Neural progenitor cell (in vitro differentiated cells): Measurements from ENCODE around the gene MRPL50. TPM values are rescaled to one million over a fixed set of nuclear protein-coding genes. Genes with fewer than 3 reads are reported as not detected.

Experiments used
- DNase-seq: peaks from one replicate; pipeline ENCODE4 v3.0.0-alpha.2; 2016; ENCODE audit warnings: low spot score
- H2AFZ ChIP-seq: fragments of 200-600 bp; sonication (generic); replicated peaks from 2 replicates; pipeline ENCODE4 v1.6.1; 2016; ENCODE audit warnings: antibody characterized with exemption
- H3F3A ChIP-seq: fragments of 200-600 bp; sonication (generic); 2 replicates; pipeline ENCODE4 v1.6.1; 2016; ENCODE audit warnings: antibody characterized with exemption, low read depth
- H3K27ac ChIP-seq: fragments of 200-600 bp; sonication (generic); 2 replicates; pipeline ENCODE4 v1.5.1; 2016; ENCODE audit warnings: mild to moderate bottlenecking
- H3K27me3 ChIP-seq: fragments of 200-600 bp; sonication (generic); 2 replicates; pipeline ENCODE4 v1.6.1; 2016; ENCODE audit warnings: mild to moderate bottlenecking, moderate library complexity
- H3K36me3 ChIP-seq: fragments of 200-600 bp; sonication (generic); 2 replicates; pipeline ENCODE4 v1.5.1; 2016
- H3K4me1 ChIP-seq: fragments of 200-600 bp; sonication (generic); 2 replicates; pipeline ENCODE4 v1.6.1; 2016; ENCODE audit warnings: mixed run types
- H3K4me2 ChIP-seq: fragments of 200-600 bp; sonication (generic); 2 replicates; pipeline ENCODE4 v1.6.1; 2016
- H3K4me3 ChIP-seq: fragments of 200-600 bp; sonication (generic); 2 replicates; pipeline ENCODE4 v1.5.1; 2016
- H3K79me2 ChIP-seq: fragments of 200-600 bp; sonication (generic); 2 replicates; pipeline ENCODE4 v1.6.1; 2016; ENCODE audit warnings: low read depth
- H3K9ac ChIP-seq: fragments of 200-600 bp; sonication (generic); 2 replicates; pipeline ENCODE4 v1.6.1; 2016
- H3K9me3 ChIP-seq: fragments of 200-600 bp; sonication (generic); 2 replicates; pipeline ENCODE4 v1.5.1; 2016; ENCODE audit warnings: low read depth
- H4K20me1 ChIP-seq: fragments of 200-600 bp; sonication (generic); 2 replicates; pipeline ENCODE4 v1.6.1; 2016; ENCODE audit warnings: low read depth
- H3K27ac Mint-ChIP-seq: 3 replicates; pipeline ENCODE4 v1.8.0; 2021; ENCODE audit warnings: mixed read lengths
- H3K27me3 Mint-ChIP-seq: 2 replicates; pipeline ENCODE4 v1.8.0; 2022; ENCODE audit warnings: low read depth, mild to moderate bottlenecking, inconsistent platforms, moderate library complexity, mixed read lengths; ENCODE audit not compliant: insufficient read depth
- H3K36me3 Mint-ChIP-seq: 3 replicates; pipeline ENCODE4 v1.8.0; 2021; ENCODE audit warnings: mixed read lengths
- H3K4me1 Mint-ChIP-seq: 3 replicates; pipeline ENCODE4 v1.8.0; 2021; ENCODE audit warnings: mixed read lengths
- H3K4me3 Mint-ChIP-seq: 3 replicates; pipeline ENCODE4 v1.8.0; 2021; ENCODE audit warnings: mild to moderate bottlenecking, moderate library complexity, mixed read lengths
- H3K9me3 Mint-ChIP-seq: 3 replicates; pipeline ENCODE4 v1.8.0; 2020; ENCODE audit warnings: mixed read lengths
- EZH2 ChIP-seq: fragments of 200-600 bp; sonication (generic); IDR thresholded peaks from 2 replicates; pipeline ENCODE4 v1.6.1; 2017; ENCODE audit warnings: antibody characterized with exemption, mild to moderate bottlenecking, moderate library complexity
- EZH2phosphoT487 ChIP-seq: fragments of 200-600 bp; sonication (generic); IDR thresholded peaks from 2 replicates; pipeline ENCODE4 v1.6.1; 2017; ENCODE audit warnings: antibody characterized with exemption
- total RNA-seq: library from RNA; depleted of rRNA; stranded (reverse); fragments of >200 nt; gene quantifications from 2 replicates; pipeline ENCODE4 v1.2.3, GENCODE V29; 2015; ENCODE audit warnings: low replicate concordance
- TF ChIP-seq, protein P1 (sequence below): fragments of 200-600 bp; sonication (generic); IDR thresholded peaks from 2 replicates; pipeline ENCODE4 v1.5.1; 2017; ENCODE audit warnings: antibody characterized with exemption, mild to moderate bottlenecking

Gene MRPL50
- total RNA-seq, 1 donor from 2014 or later = 42.7 TPM

- Histone ChIP-seq H3F3A (peaks cover 18% of the 10 kb centered on the region), H3K4me3 (no peak overlapping the region), H3K79me2 (no peaks in the 10 kb centered on the region), H4K20me1 (no peaks in the 10 kb centered on the region), H2AFZ (no peak overlapping the region), H3K4me2 (no peak overlapping the region), H3K9ac (no peak overlapping the region), H3K27me3 (no peaks in the 10 kb centered on the region), H3K36me3 (peaks cover 21% of the 10 kb centered on the region), H3K4me1 (peaks cover 11% of the 10 kb centered on the region), H3K9me3 (peaks cover 18% of the 10 kb centered on the region), H3K27ac (no peak overlapping the region)
- peaks cover 33% of the 10 kb centered on the region for H3K9me3 Mint-ChIP-seq
- no peak overlapping the region for H3K27ac Mint-ChIP-seq
- H3K4me3 Mint-ChIP-seq = no peak overlapping the region
- H3K36me3 Mint-ChIP-seq = peaks cover 27% of the 10 kb centered on the region
- DNase-seq = no peak
- H3K4me1 Mint-ChIP-seq = peaks cover 5% of the 10 kb centered on the region
- peaks cover 3% of the 10 kb centered on the region for H3K27me3 Mint-ChIP-seq
- TF ChIP-seq EZH2 (no peak), EZH2phosphoT487 (no peak)
- TF ChIP-seq, protein P1, sequence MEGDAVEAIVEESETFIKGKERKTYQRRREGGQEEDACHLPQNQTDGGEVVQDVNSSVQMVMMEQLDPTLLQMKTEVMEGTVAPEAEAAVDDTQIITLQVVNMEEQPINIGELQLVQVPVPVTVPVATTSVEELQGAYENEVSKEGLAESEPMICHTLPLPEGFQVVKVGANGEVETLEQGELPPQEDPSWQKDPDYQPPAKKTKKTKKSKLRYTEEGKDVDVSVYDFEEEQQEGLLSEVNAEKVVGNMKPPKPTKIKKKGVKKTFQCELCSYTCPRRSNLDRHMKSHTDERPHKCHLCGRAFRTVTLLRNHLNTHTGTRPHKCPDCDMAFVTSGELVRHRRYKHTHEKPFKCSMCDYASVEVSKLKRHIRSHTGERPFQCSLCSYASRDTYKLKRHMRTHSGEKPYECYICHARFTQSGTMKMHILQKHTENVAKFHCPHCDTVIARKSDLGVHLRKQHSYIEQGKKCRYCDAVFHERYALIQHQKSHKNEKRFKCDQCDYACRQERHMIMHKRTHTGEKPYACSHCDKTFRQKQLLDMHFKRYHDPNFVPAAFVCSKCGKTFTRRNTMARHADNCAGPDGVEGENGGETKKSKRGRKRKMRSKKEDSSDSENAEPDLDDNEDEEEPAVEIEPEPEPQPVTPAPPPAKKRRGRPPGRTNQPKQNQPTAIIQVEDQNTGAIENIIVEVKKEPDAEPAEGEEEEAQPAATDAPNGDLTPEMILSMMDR = no peak
These were observed 15.1 kb downstream of the MRPL50 start for GRCh38 chr9:101383361-101383760.

GRCh38 chr9:101381833-101382342, 16.5 kb downstream of the MRPL50 start:
- H2AFZ ChIP-seq = no peak overlapping the region
- H3K36me3 ChIP-seq = peaks cover 15% of the 10 kb centered on the region
- no peaks in the 10 kb centered on the region for H3K79me2 ChIP-seq
- no peak overlapping the region for H3K27ac Mint-ChIP-seq
- no peaks in the 10 kb centered on the region for H4K20me1 ChIP-seq
- peaks cover 5% of the 10 kb centered on the region for H3K4me1 Mint-ChIP-seq
- H3K4me3 Mint-ChIP-seq = no peak overlapping the region
- peaks cover 11% of the 10 kb centered on the region for H3K4me1 ChIP-seq
- peaks cover 18% of the 10 kb centered on the region for H3K9me3 ChIP-seq
- TF ChIP-seq EZH2phosphoT487 (no peak), EZH2 (no peak)
- TF ChIP-seq, protein P1 = no peak
- H3K4me3 ChIP-seq = no peak overlapping the region
- H3K27me3 Mint-ChIP-seq = peaks cover 3% of the 10 kb centered on the region
- no peak overlapping the region for H3K27ac ChIP-seq
- DNase-seq = no peak
- peaks cover 12% of the 10 kb centered on the region for H3F3A ChIP-seq
- peaks cover 16% of the 10 kb centered on the region for H3K36me3 Mint-ChIP-seq
- H3K27me3 ChIP-seq = no peaks in the 10 kb centered on the region
- H3K9me3 Mint-ChIP-seq = peaks cover 38% of the 10 kb centered on the region
- H3K4me2 ChIP-seq = no peak overlapping the region
- H3K9ac ChIP-seq = no peak overlapping the region

DNA sequence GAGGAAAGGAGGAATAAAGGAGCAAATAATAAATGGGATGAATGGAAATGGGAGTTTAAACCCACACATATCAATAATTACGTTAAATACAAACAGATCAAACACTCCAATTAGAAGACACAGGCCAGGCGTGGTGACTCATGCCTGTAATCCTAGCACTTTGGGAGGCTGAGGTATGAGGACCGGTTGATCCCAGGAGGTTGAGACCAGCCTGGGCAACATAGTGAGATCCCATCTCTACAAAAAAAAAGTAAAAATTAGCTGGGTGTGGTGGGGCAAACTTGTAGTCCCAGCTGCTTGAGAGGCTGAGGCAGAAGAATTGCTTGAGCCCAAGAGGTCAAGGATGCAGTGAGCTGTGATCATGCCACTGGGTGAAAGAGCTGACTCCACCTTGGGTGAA, 17.3 kb downstream of the MRPL50 start:
- H3K4me2 ChIP-seq = no peak overlapping the region
- peaks cover 36% of the 10 kb centered on the region for H3K9me3 Mint-ChIP-seq
- H3K4me1 ChIP-seq = peaks cover 11% of the 10 kb centered on the region
- H3K36me3 ChIP-seq = peaks cover 7% of the 10 kb centered on the region
- H2AFZ ChIP-seq = no peak overlapping the region
- peaks cover 3% of the 10 kb centered on the region for H3K27me3 Mint-ChIP-seq
- no peak overlapping the region for H3K27ac ChIP-seq
- peaks cover 11% of the 10 kb centered on the region for H3K4me1 Mint-ChIP-seq
- TF ChIP-seq EZH2 (no peak), EZH2phosphoT487 (no peak)
- TF ChIP-seq, protein P1 = no peak
- H3F3A ChIP-seq = peaks cover 12% of the 10 kb centered on the region
- H3K4me3 ChIP-seq = no peak overlapping the region
- no peak overlapping the region for H3K27ac Mint-ChIP-seq
- no peaks in the 10 kb centered on the region for H3K79me2 ChIP-seq
- no peaks in the 10 kb centered on the region for H4K20me1 ChIP-seq
- H3K9ac ChIP-seq = no peak overlapping the region
- H3K27me3 ChIP-seq = no peaks in the 10 kb centered on the region
- DNase-seq = no peak
- H3K36me3 Mint-ChIP-seq = peaks cover 14% of the 10 kb centered on the region
- peaks cover 16% of the 10 kb centered on the region for H3K9me3 ChIP-seq
- H3K4me3 Mint-ChIP-seq = no peak overlapping the region
